HG03460 (cell line): ENCODE data around the gene KRTAP5-10.
"Not testable (repeated sequence)": the region's sequence is repeated elsewhere in the genome, so short reads cannot be mapped to it uniquely, and the experiment has no call there.

Experiments
- ATAC-seq: cut with Tn5 transposase; IDR thresholded peaks from one replicate; pipeline ENCODE4 v1.9.1; 2021; ENCODE audit not compliant: unreplicated experiment

Gene KRTAP5-10

GRCh38 chr11:71565263-71565662, at the start of gene KRTAP5-10:
KRTAP5-10 (plus strand) TSS chr11:71565563; CDS start chr11:71565588, 25 bp downstream.
- ATAC-seq: no peak

GRCh38 chr11:71518506-71519471, 46.6 kb upstream of the KRTAP5-10 start:
- ATAC-seq: no peak

GRCh38 chr11:71519546-71519945, 45.8 kb upstream of the KRTAP5-10 start:
- no peak for ATAC-seq

- ATAC-seq: no peak
Observed at GRCh38 chr11:71525188-71525937, 40.0 kb upstream of the KRTAP5-10 start.

GRCh38 chr11:71525938-71526495, 39.3 kb upstream of the KRTAP5-10 start:
- no peak for ATAC-seq

GRCh38 chr11:71526796-71527575, 38.4 kb upstream of the KRTAP5-10 start, which contains the start of gene KRTAP5-7:
KRTAP5-7 (plus strand) TSS chr11:71527267; CDS start chr11:71527301, 34 bp downstream.
- not testable (repeated sequence) for ATAC-seq

- no peak for ATAC-seq
Observed at GRCh38 chr11:71527576-71528210, 37.7 kb upstream of the KRTAP5-10 start.

- no peak for ATAC-seq
Observed at GRCh38 chr11:71530602-71531001, 34.8 kb upstream of the KRTAP5-10 start.

- no peak for ATAC-seq
Observed at GRCh38 chr11:71532036-71532610, 33.2 kb upstream of the KRTAP5-10 start.

- ATAC-seq: not testable (repeated sequence)
Observed at GRCh38 chr11:71534711-71535608, 30.4 kb upstream of the KRTAP5-10 start.

- ATAC-seq: no peak
Observed at GRCh38 chr11:71535825-71536224, 29.5 kb upstream of the KRTAP5-10 start.

- no peak for ATAC-seq
Observed at GRCh38 chr11:71537537-71537936, 27.8 kb upstream of the KRTAP5-10 start.

- not testable (repeated sequence) for ATAC-seq
Observed at GRCh38 chr11:71537977-71538665, 27.2 kb upstream of the KRTAP5-10 start, which contains the start of gene KRTAP5-8. KRTAP5-8 (plus strand) TSS chr11:71538025; CDS start chr11:71538056, 31 bp downstream.

- ATAC-seq: no peak
Observed at GRCh38 chr11:71538666-71538990, 26.7 kb upstream of the KRTAP5-10 start.

- no peak for ATAC-seq
Observed at GRCh38 chr11:71539017-71539416, 26.3 kb upstream of the KRTAP5-10 start.

- not testable (repeated sequence) for ATAC-seq
Observed at GRCh38 chr11:71539971-71540370, 25.4 kb upstream of the KRTAP5-10 start.

GRCh38 chr11:71540521-71541304, 24.6 kb upstream of the KRTAP5-10 start:
- not testable (repeated sequence) for ATAC-seq
